GM21529 (cell line): ENCODE results near the gene RPP21.
"Not testable (repeated sequence)": the region's sequence is repeated elsewhere in the genome, so short reads cannot be mapped to it uniquely, and the experiment has no call there.

Experiments
- ATAC-seq: cut with Tn5 transposase; IDR thresholded peaks from one replicate; pipeline ENCODE4 v1.9.1; 2021; ENCODE audit not compliant: unreplicated experiment

RPP21 gene

DNA sequence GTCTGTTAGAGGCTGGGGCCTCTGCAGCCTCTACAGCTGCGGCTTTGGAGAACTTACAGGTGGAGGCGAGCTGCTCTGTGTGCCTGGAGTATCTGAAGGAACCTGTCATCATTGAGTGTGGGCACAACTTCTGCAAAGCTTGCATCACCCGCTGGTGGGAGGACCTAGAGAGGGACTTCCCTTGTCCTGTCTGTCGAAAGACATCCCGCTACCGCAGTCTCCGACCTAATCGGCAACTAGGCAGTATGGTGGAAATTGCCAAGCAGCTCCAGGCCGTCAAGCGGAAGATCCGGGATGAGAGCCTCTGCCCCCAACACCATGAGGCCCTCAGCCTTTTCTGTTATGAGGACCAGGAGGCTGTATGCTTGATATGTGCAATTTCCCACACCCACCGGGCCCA, 15.6 kb upstream of the RPP21 start:
- no peak for ATAC-seq

DNA sequence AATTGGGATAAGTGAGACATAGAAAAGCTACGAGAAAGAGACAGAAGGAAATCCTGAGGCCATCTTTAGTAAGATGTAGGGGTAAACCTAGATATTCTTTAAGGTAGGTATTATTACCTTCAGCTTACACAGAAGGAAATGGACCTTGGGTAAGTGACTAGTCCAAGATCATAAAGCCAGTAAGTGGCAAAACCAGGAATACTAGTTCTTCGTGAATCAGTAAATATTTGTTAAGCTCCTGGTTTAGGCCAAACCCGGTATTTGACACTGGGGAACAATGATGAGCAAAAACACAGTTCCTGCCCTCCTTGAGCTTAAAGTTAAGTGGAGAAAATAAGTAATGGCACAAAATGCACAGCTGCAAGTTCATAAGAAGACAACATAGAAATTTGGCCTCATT, 13.0 kb upstream of the RPP21 start:
- ATAC-seq = no peak

DNA sequence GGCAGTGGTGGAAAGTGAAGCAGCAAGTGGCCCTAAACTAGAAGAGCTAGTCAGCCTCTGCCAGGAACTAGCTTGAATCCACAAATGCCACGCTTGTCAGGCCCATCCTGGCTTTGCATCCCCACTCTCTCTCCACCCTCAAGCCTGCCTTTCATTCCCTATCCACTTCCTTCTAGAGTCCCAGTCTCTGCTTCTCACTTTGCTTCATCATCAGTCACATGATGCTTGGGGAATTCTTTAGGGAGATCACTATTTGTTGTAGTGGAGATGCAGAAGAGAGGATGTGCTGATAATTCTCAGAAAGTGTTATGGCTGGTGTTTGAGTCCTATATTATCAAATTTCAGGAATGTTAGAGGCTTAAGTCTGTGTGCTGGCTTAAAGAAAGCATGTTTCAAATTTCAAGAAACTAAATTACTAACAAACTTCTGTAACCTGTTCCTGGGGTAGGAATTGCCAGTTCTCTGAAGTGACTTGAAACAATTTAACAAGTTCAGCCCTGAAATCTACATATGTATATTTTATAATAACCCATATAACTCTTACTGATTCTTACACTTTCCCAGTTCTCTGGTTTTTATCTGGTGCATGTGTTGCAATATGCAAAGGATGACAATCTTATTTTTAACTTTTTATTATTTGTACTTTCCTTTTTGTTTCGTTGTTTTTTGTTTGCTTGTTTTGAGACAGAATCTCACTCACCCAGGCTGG, 10.7 kb upstream of the RPP21 start:
- no peak for ATAC-seq

DNA sequence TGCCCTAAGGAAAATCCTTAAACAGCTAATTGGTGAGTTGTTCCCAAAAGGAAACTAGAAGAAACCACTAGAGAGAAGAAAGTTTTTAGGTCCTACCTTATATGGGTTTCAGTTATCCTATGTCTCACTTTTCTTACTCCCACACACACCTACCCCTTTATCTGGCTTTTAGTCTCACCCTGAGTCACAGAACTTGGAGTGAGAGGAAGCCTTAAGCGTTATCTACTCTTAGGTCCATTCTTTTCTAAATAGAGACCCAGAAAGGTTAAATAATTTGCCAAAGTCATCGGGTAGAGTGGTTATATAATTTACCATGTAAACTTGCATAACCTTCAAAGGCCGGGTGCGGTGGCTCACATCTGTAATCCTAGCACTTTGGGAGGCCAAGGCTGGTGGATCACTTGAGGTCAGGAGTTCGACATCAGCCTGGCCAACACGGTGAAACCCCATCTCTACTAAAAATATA, 4.3 kb upstream of the RPP21 start:
- no peak for ATAC-seq

DNA sequence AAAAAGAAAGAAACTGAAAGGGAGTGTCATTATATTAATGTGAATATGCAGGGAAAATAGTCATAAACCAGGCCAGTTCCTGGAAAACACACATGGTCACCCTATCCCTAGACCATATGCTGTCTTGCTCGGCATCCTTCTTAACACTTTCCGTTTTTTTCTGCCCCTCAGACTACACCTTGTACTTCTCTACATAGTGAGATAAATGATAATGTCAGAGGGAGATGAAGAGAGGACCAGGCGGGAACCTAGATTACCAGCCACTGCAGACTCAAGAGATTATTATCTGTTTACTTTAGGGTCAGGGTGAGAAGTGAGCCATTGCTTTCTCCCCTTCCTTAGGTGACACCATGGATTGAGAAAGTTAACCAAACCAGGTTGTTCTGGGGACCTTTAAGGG, 3.7 kb upstream of the RPP21 start:
- ATAC-seq = no peak

DNA sequence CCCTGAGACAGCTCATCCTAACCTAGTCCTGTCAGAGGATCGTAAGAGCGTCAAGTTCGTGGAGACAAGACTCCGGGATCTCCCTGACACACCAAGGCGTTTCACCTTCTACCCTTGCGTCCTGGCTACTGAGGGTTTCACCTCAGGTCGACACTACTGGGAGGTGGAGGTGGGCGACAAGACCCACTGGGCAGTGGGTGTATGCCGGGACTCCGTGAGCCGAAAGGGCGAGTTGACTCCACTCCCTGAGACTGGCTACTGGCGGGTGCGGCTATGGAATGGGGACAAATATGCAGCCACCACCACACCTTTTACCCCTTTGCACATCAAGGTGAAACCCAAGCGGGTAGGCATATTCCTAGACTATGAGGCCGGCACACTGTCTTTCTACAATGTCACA, 3.2 kb upstream of the RPP21 start:
- ATAC-seq = no peak

DNA sequence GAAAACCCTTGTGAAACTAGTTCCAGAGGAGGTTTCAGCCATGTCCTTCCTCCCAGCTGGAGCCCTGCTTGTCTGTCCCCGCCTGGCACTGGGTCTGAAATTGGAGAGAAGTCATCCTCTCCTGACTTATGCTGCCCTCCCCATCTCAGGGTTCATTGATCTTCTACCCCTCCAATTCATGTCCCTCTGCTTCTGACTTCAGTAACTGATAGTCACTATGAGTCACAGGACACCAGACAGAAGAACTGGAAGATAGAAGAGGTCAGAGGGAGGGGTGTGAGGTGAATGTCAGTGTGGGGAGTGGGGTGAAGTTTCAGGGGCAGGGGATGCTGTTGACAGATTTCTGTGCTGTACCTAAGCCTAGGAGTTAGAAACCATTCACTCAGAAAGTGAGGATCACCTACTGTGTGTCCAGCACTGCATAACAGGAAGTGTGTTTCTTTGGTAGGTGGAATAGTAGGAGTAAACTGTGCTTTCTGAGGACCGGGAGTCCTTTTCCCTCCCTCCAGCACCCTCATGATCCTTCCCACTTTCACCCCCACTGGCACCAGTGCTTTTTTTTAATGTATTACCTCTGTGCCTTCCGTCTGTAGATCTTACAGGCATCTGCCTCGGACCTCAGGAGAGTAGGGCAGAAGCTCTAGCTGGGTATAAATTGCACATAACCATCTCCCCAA, 627 bp upstream of the RPP21 start:
- ATAC-seq = no peak

DNA sequence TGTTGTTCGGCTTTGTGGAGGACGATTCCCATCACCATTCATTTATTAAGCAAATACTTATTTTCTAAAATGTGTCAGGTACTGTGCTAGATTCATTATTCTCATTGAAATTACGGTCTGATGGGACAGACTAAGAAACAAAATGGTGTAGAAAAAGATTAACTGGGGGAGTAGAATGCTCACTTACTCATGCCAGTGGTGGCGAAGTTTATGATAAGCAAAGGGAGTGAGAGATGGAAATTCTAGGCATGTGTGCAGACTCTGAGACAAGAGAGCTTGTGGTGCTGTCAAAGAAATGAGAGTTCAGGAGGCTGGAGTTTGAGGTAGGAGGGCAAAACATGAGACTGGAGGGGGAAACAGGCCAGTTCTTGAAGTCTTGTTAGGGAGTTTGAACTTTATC, 896 bp downstream of the RPP21 start:
- no peak for ATAC-seq

DNA sequence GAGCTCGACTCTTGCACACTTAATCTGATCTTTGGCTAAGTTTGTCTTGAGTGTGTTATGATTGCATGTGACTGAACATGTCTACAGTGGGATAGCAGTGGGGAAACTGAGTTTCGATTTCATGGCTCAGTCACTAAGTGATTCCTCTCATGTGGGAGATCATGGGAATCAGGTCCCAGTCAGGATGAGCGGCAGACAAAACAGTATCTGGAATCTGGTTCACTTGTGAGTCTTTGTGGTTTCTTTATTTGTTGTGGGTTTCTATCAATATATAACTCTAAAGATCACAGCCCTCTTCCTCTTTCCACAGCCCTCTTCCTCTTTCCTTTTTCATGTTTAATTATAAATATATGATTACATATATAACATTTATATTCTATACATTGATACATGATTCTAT, 4.0 kb downstream of the RPP21 start:
- no peak for ATAC-seq

DNA sequence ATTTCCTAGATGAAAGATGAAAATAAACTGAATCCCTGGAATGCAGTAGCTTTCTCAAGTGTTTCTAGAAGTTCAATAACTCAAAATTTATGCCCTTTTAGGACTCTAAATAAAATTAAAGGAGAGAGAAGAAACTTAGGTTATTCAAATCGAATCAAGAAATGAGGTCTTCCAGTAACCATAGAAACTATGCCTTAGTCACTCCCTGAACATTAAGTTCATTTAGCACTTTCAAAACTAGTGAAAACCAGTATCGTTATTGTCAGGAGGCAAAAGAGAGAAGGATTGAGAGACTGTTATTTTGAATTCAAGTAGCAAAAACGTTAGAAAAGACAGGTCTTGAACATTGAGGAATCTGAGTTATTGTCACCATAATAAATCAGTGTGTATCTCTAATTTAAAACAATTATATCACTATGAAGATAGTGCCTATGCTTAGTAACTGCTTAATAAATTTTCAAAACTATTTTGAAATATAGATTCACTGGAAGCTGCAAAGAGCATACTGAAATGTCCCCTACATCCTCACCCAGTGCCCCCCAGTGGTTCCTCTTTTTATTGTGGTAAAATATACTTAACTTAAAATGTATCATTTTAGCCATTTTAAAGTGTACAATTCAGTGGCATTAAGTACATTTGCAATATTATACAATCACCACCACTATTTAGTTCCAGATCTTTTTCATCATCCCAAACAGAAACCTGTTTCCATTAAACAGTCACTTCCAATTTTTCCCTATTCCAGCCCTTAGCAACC, 4.6 kb downstream of the RPP21 start:
- no peak for ATAC-seq

DNA sequence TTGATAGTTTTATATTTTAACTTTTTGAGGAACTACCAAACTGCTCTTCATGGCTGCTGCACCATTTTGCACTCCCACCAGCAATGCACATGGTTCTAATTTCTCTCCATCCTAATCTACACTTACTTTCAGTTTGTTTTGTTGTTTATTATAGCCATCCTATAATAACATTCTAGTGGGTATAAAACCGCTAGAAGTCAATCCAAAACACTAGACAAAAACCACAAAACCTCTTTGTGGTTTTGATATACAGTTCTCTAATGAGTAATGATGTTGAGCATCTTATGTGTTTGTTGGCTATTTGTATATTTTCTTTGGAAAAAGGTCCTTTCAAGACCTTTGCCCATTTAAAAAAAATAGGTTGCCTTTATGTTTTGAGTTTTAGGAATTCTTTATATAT, 5.6 kb downstream of the RPP21 start:
- ATAC-seq = no peak

DNA sequence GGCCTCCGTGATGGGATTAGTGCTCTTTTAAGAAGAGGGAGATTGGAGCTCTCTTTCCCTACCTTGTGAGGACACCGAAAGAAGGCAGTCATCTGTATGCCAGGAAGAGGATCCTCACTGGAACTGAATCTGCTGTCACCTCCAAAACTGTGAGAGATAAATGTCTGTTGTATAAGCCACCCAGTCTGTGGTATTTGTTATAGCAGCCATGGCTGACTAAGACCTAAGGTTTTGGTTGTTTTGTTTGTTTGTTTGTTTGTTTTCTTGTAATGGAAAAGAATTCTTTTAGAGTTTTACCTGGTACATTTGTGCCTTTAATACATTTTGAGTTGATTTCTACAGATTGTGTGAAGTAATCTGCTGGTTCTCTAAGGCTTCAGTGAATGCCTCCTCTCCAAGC, 7.6 kb downstream of the RPP21 start:
- ATAC-seq = no peak

DNA sequence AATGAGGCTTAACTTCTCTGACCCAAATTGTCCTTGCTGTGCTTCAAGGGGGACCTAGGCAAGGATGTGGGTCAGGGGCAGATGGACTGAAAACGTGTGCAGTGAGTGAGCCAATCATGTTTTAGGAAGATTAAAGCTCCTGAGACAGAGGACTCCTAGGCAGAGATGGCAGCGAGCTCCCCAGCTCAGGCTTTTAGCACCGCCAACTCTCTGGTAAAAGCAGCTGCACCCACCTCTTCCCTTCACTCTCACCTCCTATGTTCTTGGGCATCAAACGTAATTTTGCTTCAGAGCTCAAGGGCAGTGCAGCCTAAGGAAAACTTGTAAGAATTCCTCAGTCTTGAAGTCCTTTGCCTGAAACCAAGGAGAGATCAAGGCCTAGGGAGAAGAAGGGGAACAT, 10.3 kb downstream of the RPP21 start:
- no peak for ATAC-seq

DNA sequence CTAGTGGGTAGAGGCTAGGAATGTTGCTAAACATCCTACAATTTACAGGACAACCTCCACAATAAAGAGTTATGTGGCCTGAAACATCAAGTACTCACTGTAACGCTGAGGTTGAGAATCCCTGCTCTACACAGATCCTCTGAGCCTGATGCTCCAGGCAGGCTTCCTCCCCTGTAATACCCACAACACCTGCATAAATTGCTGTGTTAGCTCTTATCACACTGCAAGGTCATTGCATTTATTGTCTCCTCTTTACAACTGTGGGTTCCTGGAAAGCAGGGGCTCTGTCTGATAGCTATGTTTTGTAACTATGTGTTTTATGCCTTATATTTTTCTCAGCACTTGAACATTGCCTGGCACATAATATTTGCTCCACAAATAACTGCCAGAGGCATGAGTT, 11.6 kb downstream of the RPP21 start:
- ATAC-seq = no peak

DNA sequence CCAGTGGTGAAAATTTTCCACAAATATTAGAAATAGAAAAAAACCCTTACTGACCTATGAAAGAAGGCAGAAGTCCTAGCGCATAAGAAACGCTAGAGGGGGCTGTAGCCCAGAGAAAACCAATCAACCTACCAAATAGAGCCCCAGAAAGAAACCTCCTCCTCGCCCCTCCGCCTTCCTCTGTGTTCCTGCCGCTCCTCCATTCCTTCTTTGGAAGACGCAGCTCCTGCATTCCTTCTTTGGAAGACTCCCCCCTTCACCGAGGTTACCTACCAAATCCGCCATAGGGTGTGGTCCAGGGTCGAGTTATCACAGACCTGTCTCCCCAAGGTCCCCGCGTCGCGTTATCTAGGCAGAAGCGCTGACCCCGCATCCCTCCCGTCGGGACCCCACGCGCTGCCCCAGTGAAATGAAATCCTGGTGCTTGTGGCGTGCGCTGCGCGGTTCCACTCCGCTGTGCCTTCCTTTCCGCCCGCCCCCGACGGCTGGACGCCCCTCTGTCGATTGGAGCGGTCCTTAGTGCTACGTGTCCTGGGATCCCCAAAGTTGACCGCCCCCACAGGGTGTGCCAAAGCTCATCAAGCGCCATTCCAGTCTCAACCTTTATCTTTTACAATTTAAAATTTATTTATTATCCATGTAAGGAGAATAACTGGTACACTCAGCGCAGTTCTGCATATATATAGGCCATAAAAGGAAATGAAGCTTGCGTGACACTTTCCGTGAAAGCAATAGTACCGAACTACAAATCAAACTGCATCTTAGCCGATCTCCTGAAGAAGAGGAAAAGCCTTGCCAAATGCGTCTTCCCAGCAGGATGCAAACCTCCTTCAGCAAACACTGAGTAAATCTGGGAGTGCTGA, 13.0 kb downstream of the RPP21 start:
- no peak for ATAC-seq

DNA sequence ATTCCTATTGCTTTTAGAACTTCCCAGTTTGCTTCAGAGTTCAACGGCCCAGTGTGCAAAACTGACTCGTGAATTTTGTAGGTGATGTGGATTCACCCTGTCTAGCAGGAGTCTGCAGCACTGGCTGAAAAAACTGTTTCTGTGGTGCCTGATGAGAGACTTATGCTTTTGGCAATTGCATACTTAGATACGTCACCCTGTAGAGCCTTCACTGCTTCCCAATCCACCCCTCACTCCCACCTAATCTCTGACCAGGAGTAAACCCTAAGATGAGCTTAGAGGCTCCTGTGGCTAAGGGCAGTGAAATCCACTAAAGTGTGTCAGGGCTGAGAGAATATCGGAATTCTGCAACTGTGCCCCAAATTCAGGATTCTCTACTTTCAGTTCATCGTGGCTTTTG, 14.3 kb downstream of the RPP21 start:
- ATAC-seq = no peak

DNA sequence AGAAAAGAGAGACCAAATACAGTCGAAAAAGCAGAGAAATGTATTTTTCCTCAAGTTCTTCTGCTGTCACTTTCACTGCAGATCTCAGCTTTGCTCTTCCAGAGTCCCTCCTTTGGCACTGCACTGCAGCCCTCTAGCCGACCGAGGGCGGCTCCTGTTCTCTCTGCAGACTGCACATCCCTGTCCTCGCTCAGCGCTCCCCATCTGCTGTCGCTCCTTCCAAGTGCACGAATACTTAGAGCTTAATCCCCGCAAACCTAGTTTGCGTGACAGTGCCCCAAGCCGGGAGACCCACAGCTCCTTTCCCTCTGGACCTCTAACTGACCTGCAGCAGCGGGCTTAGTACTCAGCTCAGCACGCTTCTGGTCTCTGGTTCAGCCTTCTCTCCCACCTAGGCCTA, 15.2 kb downstream of the RPP21 start:
- ATAC-seq = no peak

DNA sequence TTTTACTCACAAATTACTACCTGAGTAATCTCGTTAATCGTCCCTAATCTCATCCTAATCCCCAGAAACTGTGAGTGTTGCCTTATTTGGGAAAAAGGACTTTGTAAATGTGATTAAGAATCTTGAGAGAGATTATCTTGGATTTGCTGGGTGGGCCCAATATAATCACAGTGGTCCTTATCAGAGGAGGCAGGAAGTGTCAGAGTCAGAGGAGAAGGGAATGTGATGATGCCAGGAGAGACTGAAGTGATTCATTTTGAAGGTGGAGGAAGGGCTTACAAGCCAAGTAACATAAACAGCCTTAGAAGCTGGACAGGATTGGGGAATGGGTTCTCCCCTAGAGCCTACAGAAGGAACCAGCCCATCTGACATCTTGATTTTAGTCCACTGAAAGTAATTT, 16.7 kb downstream of the RPP21 start:
- ATAC-seq = no peak

DNA sequence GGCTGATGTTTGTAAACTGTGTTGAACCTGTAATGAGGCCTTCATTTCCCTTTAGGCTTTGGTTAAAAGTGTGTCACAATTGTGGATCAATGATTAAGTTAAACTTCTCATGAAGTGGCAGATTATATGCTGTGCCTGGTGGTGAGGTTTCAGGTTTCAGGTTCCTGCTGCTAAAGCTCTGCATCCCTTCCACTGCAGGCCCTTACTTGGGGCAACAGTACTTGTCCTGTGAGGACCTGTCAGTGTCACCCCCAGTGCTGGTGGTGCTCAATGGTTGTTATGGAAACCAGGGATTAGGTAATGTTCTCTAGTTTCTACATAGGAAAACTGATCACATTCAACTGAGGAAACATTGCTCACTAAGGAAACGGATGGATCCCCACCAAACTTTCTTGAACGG, 18.5 kb downstream of the RPP21 start:
- ATAC-seq = no peak

DNA sequence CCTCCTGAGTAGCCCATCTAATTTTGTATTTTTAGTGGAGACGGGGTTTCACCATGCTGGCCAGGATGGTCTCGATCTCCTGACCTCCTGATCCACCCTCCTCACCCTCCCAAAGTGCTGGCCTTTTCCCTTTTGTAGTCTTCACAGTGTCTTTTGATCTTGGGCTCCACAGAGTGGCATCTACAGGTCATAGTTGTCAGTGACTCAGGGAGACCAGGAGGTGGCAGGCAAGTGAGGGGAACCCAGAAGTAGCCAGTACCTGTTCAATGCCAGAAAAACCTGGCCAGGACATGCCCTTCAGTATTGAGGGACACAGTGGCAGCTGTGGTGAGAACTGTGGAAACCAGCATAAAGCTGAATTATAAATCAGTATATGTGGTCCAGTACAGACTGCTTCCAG, 19.6 kb downstream of the RPP21 start:
- no peak for ATAC-seq

DNA sequence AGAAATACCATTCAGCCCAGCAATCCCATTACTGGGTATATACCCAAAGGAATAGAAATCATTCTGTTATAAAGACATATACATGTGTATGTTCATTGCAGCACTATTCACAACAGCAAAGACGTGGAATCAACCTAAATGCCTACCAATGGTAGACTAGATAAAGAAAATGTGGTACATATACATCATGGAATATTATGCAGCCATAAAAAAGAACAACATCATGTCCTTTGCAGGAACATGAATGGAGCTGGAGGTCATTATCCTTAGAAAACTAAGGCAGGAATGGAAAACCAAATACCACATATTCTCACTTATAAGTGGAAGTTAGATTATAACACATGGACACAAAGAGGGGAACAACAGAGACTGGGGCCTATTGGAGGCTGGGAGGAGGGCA, 24.3 kb downstream of the RPP21 start:
- ATAC-seq = not testable (repeated sequence)
